Measurements from ENCODE around the gene NAP1L2.

DNA sequence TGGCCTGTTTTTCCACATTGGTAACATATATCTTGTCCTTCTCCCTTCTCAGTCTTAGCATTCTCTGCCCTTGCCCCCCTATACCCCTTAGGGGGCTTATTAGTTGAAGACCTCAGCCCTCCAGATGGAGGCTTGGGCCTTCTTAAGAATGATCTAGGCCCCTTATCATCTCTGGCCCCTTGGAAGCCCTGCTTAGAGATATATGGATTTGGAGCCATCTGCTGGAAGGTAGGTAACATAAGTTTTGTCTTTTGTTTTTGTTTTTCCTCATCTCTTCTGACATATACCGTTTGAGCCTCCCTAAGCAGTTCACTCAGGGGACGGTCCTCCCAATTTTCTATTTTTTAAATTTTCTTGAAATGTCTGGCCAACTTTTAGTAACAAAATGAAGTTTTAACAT is 48.3 kb upstream of the NAP1L2 start:
- TF ChIP-seq, protein P1, sequence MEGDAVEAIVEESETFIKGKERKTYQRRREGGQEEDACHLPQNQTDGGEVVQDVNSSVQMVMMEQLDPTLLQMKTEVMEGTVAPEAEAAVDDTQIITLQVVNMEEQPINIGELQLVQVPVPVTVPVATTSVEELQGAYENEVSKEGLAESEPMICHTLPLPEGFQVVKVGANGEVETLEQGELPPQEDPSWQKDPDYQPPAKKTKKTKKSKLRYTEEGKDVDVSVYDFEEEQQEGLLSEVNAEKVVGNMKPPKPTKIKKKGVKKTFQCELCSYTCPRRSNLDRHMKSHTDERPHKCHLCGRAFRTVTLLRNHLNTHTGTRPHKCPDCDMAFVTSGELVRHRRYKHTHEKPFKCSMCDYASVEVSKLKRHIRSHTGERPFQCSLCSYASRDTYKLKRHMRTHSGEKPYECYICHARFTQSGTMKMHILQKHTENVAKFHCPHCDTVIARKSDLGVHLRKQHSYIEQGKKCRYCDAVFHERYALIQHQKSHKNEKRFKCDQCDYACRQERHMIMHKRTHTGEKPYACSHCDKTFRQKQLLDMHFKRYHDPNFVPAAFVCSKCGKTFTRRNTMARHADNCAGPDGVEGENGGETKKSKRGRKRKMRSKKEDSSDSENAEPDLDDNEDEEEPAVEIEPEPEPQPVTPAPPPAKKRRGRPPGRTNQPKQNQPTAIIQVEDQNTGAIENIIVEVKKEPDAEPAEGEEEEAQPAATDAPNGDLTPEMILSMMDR (IDR thresholded peaks at IDR 0.05), result no peak
- no peak for TF ChIP-seq POLR2A (IDR thresholded peaks at IDR 0.05)

All from lower leg skin (tissue), 3 donors.